VCaP (cell line): ENCODE results near the gene NANS.

Source experiments
- H3K27ac ChIP-seq: fragments of 450-650 bp; 2 replicates; pipeline ENCODE4 v1.5.1; 2017
- TF ChIP-seq, protein P1 (sequence below): fragments of 450-650 bp; conservative IDR thresholded peaks from 2 replicates; pipeline ENCODE4 v1.5.1; 2017; ENCODE audit warnings: mild to moderate bottlenecking, moderate library complexity

The NANS gene

GRCh38 chr9:98104445-98104881 is 47.9 kb downstream of the NANS start:
- peak overlapping the region; percentile 93; the same call in 1 of the 2 replicates for H3K27ac ChIP-seq
- TF ChIP-seq, protein P1, sequence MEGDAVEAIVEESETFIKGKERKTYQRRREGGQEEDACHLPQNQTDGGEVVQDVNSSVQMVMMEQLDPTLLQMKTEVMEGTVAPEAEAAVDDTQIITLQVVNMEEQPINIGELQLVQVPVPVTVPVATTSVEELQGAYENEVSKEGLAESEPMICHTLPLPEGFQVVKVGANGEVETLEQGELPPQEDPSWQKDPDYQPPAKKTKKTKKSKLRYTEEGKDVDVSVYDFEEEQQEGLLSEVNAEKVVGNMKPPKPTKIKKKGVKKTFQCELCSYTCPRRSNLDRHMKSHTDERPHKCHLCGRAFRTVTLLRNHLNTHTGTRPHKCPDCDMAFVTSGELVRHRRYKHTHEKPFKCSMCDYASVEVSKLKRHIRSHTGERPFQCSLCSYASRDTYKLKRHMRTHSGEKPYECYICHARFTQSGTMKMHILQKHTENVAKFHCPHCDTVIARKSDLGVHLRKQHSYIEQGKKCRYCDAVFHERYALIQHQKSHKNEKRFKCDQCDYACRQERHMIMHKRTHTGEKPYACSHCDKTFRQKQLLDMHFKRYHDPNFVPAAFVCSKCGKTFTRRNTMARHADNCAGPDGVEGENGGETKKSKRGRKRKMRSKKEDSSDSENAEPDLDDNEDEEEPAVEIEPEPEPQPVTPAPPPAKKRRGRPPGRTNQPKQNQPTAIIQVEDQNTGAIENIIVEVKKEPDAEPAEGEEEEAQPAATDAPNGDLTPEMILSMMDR: no peak

GRCh38 chr9:98105006-98105405 is 48.5 kb downstream of the NANS start:
- H3K27ac ChIP-seq: 0 out of 2 replicates have a peak overlapping the region, but pooled peaks have one; percentile 93
- TF ChIP-seq, protein P1: no peak

DNA sequence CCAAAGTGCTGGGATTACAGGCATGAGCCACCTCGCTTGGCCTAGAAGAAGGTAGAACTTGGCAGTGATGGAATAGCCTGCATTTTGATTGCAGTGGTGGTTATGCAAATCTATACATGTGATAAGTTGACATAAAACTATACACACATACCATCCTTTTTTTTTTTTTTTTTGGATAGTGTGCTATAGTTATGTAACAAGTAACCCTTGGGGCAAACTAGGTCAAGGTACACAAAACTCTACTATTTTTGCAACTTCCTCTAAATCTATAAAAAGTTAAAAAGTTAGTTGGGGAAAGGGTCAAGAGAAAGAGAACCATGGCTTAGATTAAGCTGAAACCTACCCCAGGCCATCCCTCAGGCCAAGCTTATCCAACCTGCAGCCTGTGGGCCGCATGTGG is 51.4 kb downstream of the NANS start:
- H3K27ac ChIP-seq: no peak overlapping the region
- TF ChIP-seq, protein P1: no peak

- TF ChIP-seq, protein P1: no peak
- H3K27ac ChIP-seq: no peak overlapping the region
Observed at GRCh38 chr9:98108531-98109031, 52.0 kb downstream of the NANS start.

GRCh38 chr9:98109052-98109451 is 52.5 kb downstream of the NANS start:
- H3K27ac ChIP-seq: no peak overlapping the region
- TF ChIP-seq, protein P1: no peak

DNA sequence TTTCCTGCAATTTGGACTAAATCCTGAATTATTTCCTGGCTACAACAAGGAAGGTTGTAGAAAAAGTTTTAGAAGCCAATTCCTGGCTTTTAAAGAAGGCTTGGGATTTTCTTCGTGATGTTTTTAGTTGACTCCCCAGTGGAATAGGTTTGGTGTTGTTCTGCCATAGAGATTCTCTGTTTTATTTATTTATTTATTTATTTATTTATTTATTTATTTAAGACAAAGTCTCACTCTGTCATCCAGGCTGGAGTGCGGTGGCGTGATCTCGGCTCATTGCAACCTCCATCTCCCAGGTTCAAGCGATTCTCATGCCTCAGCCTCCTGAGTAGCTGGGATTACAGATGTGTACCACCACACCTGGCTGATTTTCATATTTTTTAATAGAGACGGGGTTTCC is 60.6 kb downstream of the NANS start:
- H3K27ac ChIP-seq: peak overlapping the region; percentile 99; the same call in 1 of the 2 replicates

GRCh38 chr9:98117984-98118639 is 61.6 kb downstream of the NANS start:
- H3K27ac ChIP-seq: peak overlapping the region; percentile 99
- TF ChIP-seq, protein P1: peak; percentile 51
